Subcutaneous abdominal adipose tissue (tissue), 5 donors: ENCODE data around the gene RAI14.

Source experiments
- H3K27ac ChIP-seq: one replicate; pipeline ENCODE4 v1.7.0; 2013; ENCODE audit warnings: low read depth, mild to moderate bottlenecking, inconsistent platforms, low read length, moderate library complexity
- H3K27me3 ChIP-seq, 5 donors: one replicate each; pipeline ENCODE4 v1.7.0; 2013; ENCODE audit warnings: low read length in 5 of 5, inconsistent platforms in 1 of 5; ENCODE audit not compliant: control insufficient read depth in 5 of 5, insufficient read depth in 4 of 5
- H3K36me3 ChIP-seq, 5 donors: one replicate each; pipeline ENCODE4 v1.7.0; 2013; ENCODE audit warnings: low read length in 5 of 5; ENCODE audit not compliant: control insufficient read depth in 5 of 5, insufficient read depth in 5 of 5
- H3K4me1 ChIP-seq, 5 donors: one replicate each; pipeline ENCODE4 v1.7.0; 2013; ENCODE audit warnings: low read length in 5 of 5, mild to moderate bottlenecking in 3 of 5, moderate library complexity in 1 of 5; ENCODE audit not compliant: control insufficient read depth in 5 of 5, insufficient read depth in 5 of 5
- H3K4me3 ChIP-seq, 5 donors: one replicate each; pipeline ENCODE4 v1.7.0; 2013; ENCODE audit warnings: low read length in 5 of 5, low read depth in 1 of 5
- H3K9ac ChIP-seq, 5 donors: one replicate each; pipeline ENCODE4 v1.7.0; 2013; ENCODE audit warnings: low read length in 5 of 5, mild to moderate bottlenecking in 4 of 5, moderate library complexity in 3 of 5
- H3K9me3 ChIP-seq, 5 donors: one replicate each; pipeline ENCODE4 v1.7.0; 2013; ENCODE audit warnings: low read length in 5 of 5; ENCODE audit not compliant: control insufficient read depth in 5 of 5
- donor health status: healthy.
- donor health status: healthy.
- donor health status: healthy.
- donor health status: healthy.
- donor health status: healthy.

The RAI14 gene

GRCh38 chr5:34621277-34622097 is 34.6 kb upstream of the RAI14 start:
- H3K36me3 ChIP-seq: no peaks in the 10 kb centered on the region
- no peak overlapping the region for H3K4me3 ChIP-seq
- no peak overlapping the region for H3K27ac ChIP-seq
- H3K9me3 ChIP-seq: no peaks in the 10 kb centered on the region
- H3K9ac ChIP-seq: no peak overlapping the region
- H3K4me1 ChIP-seq: no peaks in the 10 kb centered on the region
- peaks cover 0 to 2% (median 0%) of the 10 kb centered on the region in 5 donors for H3K27me3 ChIP-seq

GRCh38 chr5:34622098-34622400 is 34.1 kb upstream of the RAI14 start:
- Histone ChIP-seq H3K9me3 (no peaks in the 10 kb centered on the region), H3K36me3 (no peaks in the 10 kb centered on the region), H3K4me3 (no peak overlapping the region), H3K4me1 (no peaks in the 10 kb centered on the region), H3K9ac (no peak overlapping the region), H3K27me3 (peaks cover 0 to 2% (median 0%) of the 10 kb centered on the region in 5 donors), H3K27ac (no peak overlapping the region)

DNA sequence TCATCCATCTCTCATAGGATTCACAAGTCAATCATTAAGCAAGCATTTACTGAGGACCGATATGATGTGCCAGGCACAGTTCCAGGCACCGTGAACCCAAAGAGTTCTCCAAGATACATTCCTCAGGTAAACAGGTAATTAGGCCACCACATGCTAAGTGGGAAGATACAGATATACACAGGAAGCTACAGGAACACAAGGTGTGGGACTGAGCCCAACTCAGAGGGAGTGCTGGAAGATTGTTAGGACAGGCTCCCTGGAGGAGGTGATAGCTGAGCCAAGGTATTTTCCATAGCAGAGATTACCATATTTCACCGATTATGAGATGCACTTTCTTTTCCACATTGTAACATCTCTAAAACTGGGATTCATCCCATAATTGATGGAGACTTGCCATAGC is 31.4 kb upstream of the RAI14 start:
- H3K36me3 ChIP-seq: no peaks in the 10 kb centered on the region
- no peak overlapping the region for H3K4me3 ChIP-seq
- no peaks in the 10 kb centered on the region for H3K4me1 ChIP-seq
- no peak overlapping the region for H3K9ac ChIP-seq
- peaks cover 0 to 2% (median 0%) of the 10 kb centered on the region in 5 donors for H3K27me3 ChIP-seq
- H3K9me3 ChIP-seq: no peaks in the 10 kb centered on the region
- H3K27ac ChIP-seq: no peak overlapping the region

GRCh38 chr5:34625246-34625645 is 30.9 kb upstream of the RAI14 start:
- H3K36me3 ChIP-seq: no peaks in the 10 kb centered on the region
- no peaks in the 10 kb centered on the region for H3K4me1 ChIP-seq
- H3K27ac ChIP-seq: no peak overlapping the region
- H3K9me3 ChIP-seq: no peaks in the 10 kb centered on the region
- H3K27me3 ChIP-seq: peaks cover 0 to 2% (median 0%) of the 10 kb centered on the region in 5 donors
- no peak overlapping the region for H3K9ac ChIP-seq
- no peak overlapping the region for H3K4me3 ChIP-seq

DNA sequence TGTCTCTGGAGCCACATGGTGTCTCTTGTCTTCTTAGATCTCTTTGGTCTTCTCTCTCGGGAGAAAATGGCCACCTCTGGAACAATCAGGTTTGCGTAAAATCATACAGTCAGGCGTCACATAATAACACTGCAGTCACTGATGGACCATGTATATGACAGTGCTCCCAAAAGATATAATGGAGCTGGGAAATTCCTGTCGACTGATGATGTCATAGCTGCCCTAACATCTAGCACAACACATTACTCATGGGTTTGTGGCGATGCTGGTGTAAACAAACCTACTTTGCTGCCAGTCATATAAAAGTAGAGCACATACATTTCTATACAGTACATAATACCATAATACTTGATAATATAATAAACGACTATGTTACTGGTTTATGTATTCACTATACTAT is 30.1 kb upstream of the RAI14 start:
- Histone ChIP-seq H3K9ac (no peak overlapping the region), H3K27me3 (peaks cover 0 to 2% (median 0%) of the 10 kb centered on the region in 5 donors), H3K4me3 (no peak overlapping the region), H3K27ac (no peak overlapping the region), H3K36me3 (no peaks in the 10 kb centered on the region), H3K9me3 (peaks cover 0 to 3% (median 2%) of the 10 kb centered on the region in 5 donors), H3K4me1 (no peaks in the 10 kb centered on the region)

- Histone ChIP-seq H3K4me1 (no peaks in the 10 kb centered on the region), H3K9me3 (peaks cover 0 to 6% (median 2%) of the 10 kb centered on the region in 5 donors), H3K27me3 (peaks cover 0 to 2% (median 0%) of the 10 kb centered on the region in 5 donors), H3K4me3 (no peak overlapping the region), H3K36me3 (no peaks in the 10 kb centered on the region), H3K27ac (no peak overlapping the region), H3K9ac (no peak overlapping the region)
Observed at GRCh38 chr5:34626751-34627150, 29.4 kb upstream of the RAI14 start.

DNA sequence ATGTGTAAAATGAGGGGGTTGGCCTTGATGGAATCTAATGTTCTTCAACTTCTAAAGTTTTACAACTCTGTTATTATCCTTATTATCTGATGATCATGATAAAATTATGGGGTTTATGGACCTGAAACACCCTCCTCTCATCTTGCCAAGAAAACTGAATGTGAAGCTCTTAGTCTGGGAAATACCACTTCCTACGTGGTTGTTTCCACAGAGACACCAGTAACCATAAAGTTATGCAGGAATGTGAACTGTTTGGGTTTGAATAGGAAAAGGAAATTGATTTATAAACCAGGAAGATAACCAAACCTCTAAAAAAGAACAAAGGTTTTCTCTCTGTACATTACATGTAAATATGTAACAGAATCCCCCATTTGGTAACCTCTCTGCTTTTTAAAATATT is 28.3 kb upstream of the RAI14 start:
- Histone ChIP-seq H3K27me3 (peaks cover 0 to 2% (median 0%) of the 10 kb centered on the region in 5 donors), H3K36me3 (no peaks in the 10 kb centered on the region), H3K4me1 (no peaks in the 10 kb centered on the region), H3K4me3 (no peak overlapping the region), H3K9ac (no peak overlapping the region), H3K9me3 (peaks cover 0 to 6% (median 2%) of the 10 kb centered on the region in 5 donors), H3K27ac (no peak overlapping the region)

- peaks cover 0 to 6% (median 2%) of the 10 kb centered on the region in 5 donors for H3K9me3 ChIP-seq
- H3K27ac ChIP-seq: no peak overlapping the region
- H3K4me1 ChIP-seq: no peaks in the 10 kb centered on the region
- no peak overlapping the region for H3K4me3 ChIP-seq
- H3K9ac ChIP-seq: no peak overlapping the region
- peaks cover 0 to 2% (median 0%) of the 10 kb centered on the region in 5 donors for H3K27me3 ChIP-seq
- no peaks in the 10 kb centered on the region for H3K36me3 ChIP-seq
Observed at GRCh38 chr5:34628373-34628772, 27.8 kb upstream of the RAI14 start.

DNA sequence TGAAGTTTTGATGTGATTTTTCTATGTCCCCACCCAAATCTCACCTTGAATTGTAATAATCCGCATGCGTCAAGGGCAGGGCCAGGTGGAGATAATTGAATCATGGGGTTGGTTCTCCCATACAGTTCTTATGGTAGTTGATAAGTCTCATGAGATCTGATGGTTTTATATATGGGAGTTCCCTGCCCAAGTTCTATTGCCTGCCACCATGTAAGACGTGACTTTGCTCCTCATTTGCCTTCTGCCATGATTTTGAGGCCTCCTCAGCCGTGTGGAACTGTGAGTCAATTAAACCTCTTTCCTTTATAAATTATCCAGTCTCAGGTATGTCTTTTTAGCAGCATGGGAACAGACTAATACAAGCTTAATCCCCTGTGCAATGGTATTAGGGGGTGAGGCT is 25.5 kb upstream of the RAI14 start:
- Histone ChIP-seq H3K36me3 (no peaks in the 10 kb centered on the region), H3K4me3 (no peak overlapping the region), H3K27me3 (peaks cover 0 to 2% (median 0%) of the 10 kb centered on the region in 5 donors), H3K4me1 (no peaks in the 10 kb centered on the region), H3K9ac (no peak overlapping the region), H3K27ac (no peak overlapping the region), H3K9me3 (peaks cover 0 to 6% (median 2%) of the 10 kb centered on the region in 5 donors)

GRCh38 chr5:34632807-34633422 is 23.2 kb upstream of the RAI14 start:
- H3K9me3 ChIP-seq: peaks cover 0 to 6% (median 2%) of the 10 kb centered on the region in 5 donors
- no peak overlapping the region for H3K9ac ChIP-seq
- H3K36me3 ChIP-seq: no peaks in the 10 kb centered on the region
- no peak overlapping the region for H3K27ac ChIP-seq
- no peaks in the 10 kb centered on the region for H3K4me1 ChIP-seq
- H3K27me3 ChIP-seq: no peaks in the 10 kb centered on the region
- H3K4me3 ChIP-seq: no peak overlapping the region
